Fibroblast of peridontal ligament (primary cell): ENCODE results near the gene CHST1.

Source experiments
- DNase-seq: peaks from one replicate; pipeline ENCODE4 v3.0.0-alpha.2; 2010; ENCODE audit errors: extremely low read depth

Gene CHST1

DNA sequence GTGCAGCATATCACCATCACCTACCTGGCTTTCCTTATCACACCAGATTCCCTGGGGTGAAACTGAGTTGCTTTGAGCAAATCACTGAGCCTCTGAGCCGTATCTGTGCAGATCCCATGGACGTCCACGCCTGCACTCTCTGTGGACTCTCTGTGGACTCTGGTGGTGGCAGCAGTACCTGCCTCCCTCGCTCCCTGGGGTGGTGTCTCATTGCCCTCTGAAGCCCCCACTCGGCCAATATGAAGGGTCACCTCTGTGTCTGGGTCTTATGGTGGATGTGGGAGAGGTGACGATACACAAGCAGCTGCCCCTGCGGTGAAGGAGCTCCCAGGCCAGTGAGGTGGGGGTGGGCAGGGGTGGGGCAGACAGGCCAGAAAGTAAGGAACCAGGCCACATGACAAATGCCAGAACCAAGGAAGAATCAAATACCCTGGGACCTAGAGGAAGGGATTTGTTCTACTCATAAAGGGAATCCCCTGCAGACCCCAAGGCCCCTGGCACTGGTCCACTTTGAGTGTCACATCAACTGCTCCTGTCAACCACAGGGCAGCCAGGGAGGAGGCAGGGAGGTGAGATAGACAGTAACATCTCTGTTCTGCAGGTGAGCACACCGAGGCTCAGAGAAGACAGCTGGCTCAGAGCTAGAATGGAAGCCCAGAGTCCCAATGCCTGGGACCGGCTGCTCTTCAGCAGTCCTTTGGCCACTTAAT, 9.2 kb upstream of the CHST1 start:
- DNase-seq = no peak

DNA sequence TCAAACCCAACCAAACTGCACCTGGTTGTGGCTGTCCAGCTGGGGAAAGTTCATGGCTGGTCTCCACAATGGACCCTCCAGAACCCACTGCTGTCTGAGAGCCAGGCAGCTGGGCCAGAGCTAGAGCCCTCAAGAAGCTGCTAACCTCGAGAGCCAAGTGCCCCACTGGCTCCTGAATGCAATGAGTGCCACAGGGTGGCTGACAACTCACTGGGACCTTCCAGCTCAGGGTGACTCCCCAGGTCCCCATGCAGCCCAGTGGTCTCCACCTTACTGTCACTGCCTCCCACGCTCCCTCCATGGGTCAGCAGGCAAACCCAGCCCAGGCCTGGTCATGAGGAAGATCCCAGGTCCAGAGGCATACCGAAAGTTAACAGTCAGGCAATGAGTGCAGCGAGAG, 8.0 kb upstream of the CHST1 start:
- no peak for DNase-seq

DNA sequence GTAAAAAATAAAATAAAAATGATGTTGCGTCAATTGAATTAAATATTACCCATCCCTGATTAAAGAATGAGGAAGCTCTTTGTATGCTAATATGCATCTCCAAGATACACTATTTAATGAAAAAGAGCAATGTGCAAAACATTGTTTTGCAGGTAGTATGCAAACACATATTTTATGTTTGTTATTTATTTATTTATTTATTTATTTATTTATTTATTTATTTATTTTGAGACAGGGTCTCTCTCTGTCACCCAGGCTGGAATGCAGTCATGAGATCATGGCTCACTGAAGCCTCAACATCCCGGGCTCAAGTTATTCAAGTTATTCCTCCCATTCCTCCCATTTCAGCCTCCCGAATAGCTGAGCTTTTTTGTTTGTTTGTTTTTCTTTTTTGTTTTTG, 7.2 kb upstream of the CHST1 start:
- DNase-seq = no peak

GRCh38 chr11:45671246-45672171, 6.1 kb upstream of the CHST1 start:
- DNase-seq = no peak

- DNase-seq = no peak
Observed at GRCh38 chr11:45670386-45671135, 5.1 kb upstream of the CHST1 start.

GRCh38 chr11:45669956-45670355, 4.5 kb upstream of the CHST1 start:
- DNase-seq = no peak

GRCh38 chr11:45669146-45669545, 3.7 kb upstream of the CHST1 start:
- DNase-seq = no peak

GRCh38 chr11:45667929-45668680, 2.7 kb upstream of the CHST1 start:
- no peak for DNase-seq

DNA sequence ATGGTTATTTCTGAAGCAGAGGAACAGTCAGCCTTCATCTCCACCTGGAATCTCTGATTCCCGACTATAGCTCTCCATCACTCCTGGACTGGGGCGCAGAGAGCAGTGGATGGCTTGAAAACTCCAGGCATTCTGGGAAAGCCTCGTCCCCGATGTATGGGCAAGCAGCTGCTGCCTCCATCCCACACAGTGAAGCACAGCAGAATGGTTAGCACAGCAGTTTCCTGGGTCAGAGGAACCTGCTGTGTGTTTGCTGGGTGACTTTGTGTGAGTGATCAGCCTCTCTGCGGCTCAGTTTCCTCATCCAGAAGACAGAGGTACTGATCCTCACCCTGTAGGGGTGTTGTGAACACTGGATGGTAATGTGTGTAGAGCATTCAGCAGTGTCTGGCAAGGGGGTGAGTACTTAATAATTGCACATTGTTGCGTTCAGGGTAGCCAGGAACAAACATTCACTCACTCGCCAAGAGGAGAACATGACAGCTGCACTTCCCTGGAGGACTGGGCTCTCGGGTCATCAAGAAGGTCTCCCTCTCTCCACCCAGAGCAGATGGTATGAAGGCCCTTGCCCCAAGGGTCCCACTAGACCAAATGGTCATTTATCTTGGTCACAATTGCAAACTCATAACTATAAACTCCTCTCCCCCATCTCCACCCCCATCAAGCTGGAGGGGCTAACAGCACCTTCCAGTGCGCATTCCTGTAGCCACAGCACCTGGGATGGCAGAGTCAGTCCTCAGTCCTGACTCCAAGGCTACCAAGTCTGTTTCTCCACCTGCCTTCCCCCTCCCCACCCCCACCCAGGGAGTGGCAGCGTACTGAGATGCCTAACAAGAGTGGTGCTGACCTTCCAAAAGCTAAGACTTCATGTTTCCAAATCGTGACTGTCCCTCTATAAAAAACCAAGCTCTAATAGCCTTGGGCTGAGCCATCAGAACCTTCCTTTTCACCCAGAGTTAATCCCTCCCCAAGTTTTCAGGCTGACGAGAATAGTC, 1.5 kb upstream of the CHST1 start:
- DNase-seq = no peak

- no peak for DNase-seq
Observed at GRCh38 chr11:45665933-45666647, 668 bp upstream of the CHST1 start.

DNA sequence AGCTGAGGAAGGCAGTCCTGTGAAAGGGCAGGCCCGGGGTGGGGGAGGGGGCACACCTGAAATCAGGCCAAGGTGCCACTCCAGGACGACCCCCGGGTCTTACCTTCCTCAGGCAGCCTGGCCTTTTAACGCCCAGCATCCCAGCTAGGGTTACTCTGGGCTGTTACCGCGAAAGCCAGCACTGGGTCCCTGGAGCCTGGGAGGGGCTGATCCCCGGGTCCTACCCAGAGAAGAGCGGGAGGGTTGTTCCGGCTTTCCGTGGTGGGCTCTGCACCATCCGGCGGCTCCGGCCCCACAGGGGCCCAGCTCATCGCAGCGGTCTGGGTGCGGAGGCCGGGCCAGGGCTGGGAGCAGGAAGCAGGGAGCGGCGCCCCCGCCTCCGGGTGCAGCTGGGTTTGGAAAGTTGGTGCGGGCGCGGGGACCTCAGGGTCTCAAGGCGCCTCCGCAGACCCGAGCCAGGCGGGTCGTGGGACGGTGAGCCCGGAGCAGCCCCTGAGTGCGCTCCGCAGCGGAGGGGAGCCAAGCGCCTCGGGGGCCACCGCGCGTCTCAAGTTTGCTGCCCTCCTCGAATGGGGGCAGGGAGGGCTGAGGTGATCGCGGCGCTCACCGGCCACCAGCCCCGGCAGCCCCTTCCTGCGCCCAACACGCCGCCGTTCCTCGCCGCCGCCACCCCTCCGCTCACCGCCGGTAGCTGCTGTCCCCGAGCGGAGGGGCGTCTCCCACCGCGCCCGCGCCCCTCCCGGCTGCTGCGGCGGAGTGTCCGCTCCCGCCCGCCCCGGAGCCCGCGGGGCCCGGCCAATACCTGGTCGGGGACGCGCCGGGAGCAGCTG, 831 bp downstream of the CHST1 start:
- no peak for DNase-seq

DNA sequence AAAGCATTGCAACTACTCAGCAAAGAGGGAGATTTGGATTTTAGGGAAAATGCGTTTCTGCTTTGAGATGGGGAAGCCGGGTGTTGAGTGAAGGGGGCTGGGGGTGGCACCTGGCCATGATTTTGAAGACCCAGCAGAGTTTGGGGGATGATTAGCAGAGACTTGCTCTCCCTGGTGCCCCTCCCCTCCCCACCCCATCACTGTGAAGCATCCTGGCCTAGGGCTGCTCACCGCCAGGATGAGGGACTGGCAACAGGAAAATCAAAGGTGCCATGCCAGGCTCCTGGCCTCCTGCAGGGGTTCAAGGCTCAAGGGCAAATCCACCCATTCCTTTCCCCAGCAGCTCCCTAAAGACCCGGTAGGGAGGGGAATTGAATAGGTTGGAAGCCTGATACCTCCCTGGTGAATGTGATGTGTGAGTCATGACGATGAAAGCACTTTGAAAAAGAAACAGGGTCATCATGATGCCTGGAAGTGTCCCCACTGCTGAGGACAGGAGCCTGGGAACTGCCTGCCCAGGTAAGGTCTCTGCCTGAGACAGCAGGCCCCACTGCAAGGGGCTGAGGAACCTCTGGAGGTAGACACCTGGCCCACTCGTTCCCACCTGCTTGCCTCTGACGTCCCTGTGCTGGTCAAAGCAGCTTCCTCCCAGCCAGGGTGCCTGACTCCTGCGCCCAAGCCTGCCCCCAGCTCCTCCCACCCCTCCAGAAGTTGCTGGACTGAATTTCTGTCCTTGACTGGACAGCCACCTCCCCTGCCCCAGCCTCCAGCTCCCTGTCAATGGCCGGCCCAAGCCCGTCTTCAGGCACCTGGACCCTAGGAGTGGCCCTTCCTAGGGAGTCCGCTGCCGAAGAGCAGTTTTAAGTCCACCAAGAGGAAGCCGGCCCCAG, 1.7 kb downstream of the CHST1 start:
- DNase-seq = no peak

- peak; percentile 77 for DNase-seq
Observed at GRCh38 chr11:45662665-45663485, 2.5 kb downstream of the CHST1 start.

- DNase-seq = no peak
Observed at GRCh38 chr11:45662096-45662664, 3.2 kb downstream of the CHST1 start.

DNA sequence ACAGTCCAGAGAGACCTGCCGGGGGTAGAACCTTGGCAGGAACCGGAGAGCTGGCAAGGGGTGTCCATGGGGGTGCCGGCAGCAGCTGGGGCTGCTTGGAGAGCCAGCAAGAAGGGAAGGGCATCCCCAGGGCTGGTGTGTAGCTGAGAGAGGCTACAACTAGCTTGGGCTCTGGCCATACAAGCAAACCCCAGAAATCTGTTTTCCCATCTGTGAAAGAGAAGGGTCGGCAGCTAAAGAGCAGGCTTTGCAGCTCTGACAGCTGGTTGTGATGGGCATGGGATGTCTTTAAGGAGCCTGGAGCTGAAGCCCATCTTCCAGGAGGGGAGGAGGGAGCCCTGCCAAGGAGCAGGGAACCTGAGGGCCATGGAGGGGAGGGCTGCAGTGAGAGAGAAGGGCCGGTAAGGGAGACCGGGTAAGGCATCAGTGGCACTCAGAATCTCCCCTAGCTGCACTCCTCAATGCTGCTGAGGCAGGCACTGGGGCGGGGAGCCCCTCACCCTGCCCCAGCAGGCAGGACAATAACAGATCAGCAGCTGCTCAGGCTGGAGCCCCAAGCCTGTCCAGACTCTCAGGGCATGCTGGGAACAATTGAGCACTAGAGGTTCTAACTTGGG, 3.9 kb downstream of the CHST1 start:
- DNase-seq = no peak
